CD14-positive monocyte (primary cell): ENCODE data around the gene RIPK1. TPM values are rescaled to one million over a fixed set of nuclear protein-coding genes. Genes with fewer than 3 reads are reported as not detected.
"Not testable (repeated sequence)": the region's sequence is repeated elsewhere in the genome, so short reads cannot be mapped to it uniquely, and the experiment has no call there.

Experiments used
- DNase-seq, 3 donors: peaks; one replicate each; pipeline ENCODE4 v3.0.0-alpha.2; 2011 to 2022
- H2AFZ ChIP-seq: 2 replicates; pipeline ENCODE4 v1.6.0; 2012; ENCODE audit warnings: mild to moderate bottlenecking, low read depth, low read length, inconsistent platforms; ENCODE audit not compliant: insufficient read depth, poor library complexity, severe bottlenecking
- H3K27ac ChIP-seq, 2 donors: 1 replicate in 1 of 2; 2 replicates in 1 of 2; pipeline ENCODE4 v1.5.1; 2012 to 2013; ENCODE audit warnings: low read length in 2 of 2, control low read depth in 1 of 2, inconsistent platforms in 1 of 2, low read depth in 1 of 2, mild to moderate bottlenecking in 1 of 2
- H3K27me3 ChIP-seq, 2 donors: one replicate each; pipeline versions ENCODE4 v1.6.0 to v1.6.1; 2011 to 2013; ENCODE audit warnings: low read length in 2 of 2; ENCODE audit not compliant: control insufficient read depth in 2 of 2, insufficient read depth in 2 of 2
- H3K36me3 ChIP-seq, 2 donors: replicated peaks in 1 of 2; 1 replicate in 1 of 2; 2 replicates in 1 of 2; pipeline versions ENCODE4 v1.5.1 to v1.6.1; 2012 to 2013; ENCODE audit warnings: low read length in 2 of 2, control low read depth in 1 of 2, inconsistent platforms in 1 of 2, mild to moderate bottlenecking in 1 of 2; ENCODE audit not compliant: insufficient read depth in 2 of 2, control insufficient read depth in 1 of 2
- H3K4me1 ChIP-seq, 2 donors: 1 replicate in 1 of 2; 2 replicates in 1 of 2; pipeline versions ENCODE4 v1.5.1 to v1.6.1; 2012 to 2013; ENCODE audit warnings: low read length in 2 of 2, control low read depth in 1 of 2, inconsistent platforms in 1 of 2, mild to moderate bottlenecking in 1 of 2, moderate library complexity in 1 of 2; ENCODE audit not compliant: insufficient read depth in 2 of 2, control insufficient read depth in 1 of 2
- H3K4me2 ChIP-seq: replicated peaks from 2 replicates; pipeline ENCODE3; 2012; ENCODE audit warnings: low read length, moderate library complexity, mild to moderate bottlenecking; ENCODE audit not compliant: poor library complexity, severe bottlenecking; ENCODE audit errors: extremely low read depth
- H3K4me3 ChIP-seq, 3 experiments: fragments of 200-600 bp in 1 of 3; sonication (generic) in 1 of 3; replicated peaks in 1 of 3; 1 replicate in 2 of 3; 2 replicates in 1 of 3; pipeline ENCODE4 v1.5.1; 2011 to 2013; ENCODE audit warnings: low read length in 3 of 3, mild to moderate bottlenecking in 3 of 3, control low read depth in 2 of 3, low read depth in 2 of 3, inconsistent platforms in 1 of 3, moderate library complexity in 1 of 3
- H3K79me2 ChIP-seq: 2 replicates; pipeline ENCODE4 v1.6.0; 2012; ENCODE audit warnings: mild to moderate bottlenecking, control low read depth, inconsistent platforms, low read length, moderate library complexity; ENCODE audit not compliant: insufficient read depth
- H3K9ac ChIP-seq: 2 replicates; pipeline ENCODE4 v1.6.0; 2017; ENCODE audit warnings: low read length, mild to moderate bottlenecking; ENCODE audit not compliant: insufficient read depth, poor library complexity, severe bottlenecking
- H3K9me3 ChIP-seq, 2 donors: replicated peaks in 1 of 2; 1 replicate in 1 of 2; 2 replicates in 1 of 2; pipeline versions ENCODE4 v1.5.1 to v1.6.1; 2012 to 2013; ENCODE audit warnings: low read length in 2 of 2, control low read depth in 1 of 2; ENCODE audit not compliant: control insufficient read depth in 1 of 2, insufficient read depth in 1 of 2
- H4K20me1 ChIP-seq: 2 replicates; pipeline ENCODE4 v1.6.0; 2012; ENCODE audit warnings: mild to moderate bottlenecking, low read length, control low read depth, moderate library complexity; ENCODE audit not compliant: insufficient read depth
- H3K27ac Mint-ChIP-seq, 7 donors: one replicate each; pipeline ENCODE4 v1.8.0; 2020; ENCODE audit warnings: mild to moderate bottlenecking in 7 of 7, mixed read lengths in 7 of 7, moderate library complexity in 6 of 7, inconsistent platforms in 2 of 7
- H3K27me3 Mint-ChIP-seq, 3 donors: one replicate each; pipeline ENCODE4 v1.8.0; 2021 to 2022; ENCODE audit warnings: low read depth in 3 of 3, mild to moderate bottlenecking in 3 of 3, mixed read lengths in 3 of 3, moderate library complexity in 3 of 3, inconsistent platforms in 1 of 3
- H3K36me3 Mint-ChIP-seq, 2 donors: one replicate each; pipeline ENCODE4 v1.8.0; 2020; ENCODE audit warnings: mixed read lengths in 2 of 2, inconsistent platforms in 1 of 2, mild to moderate bottlenecking in 1 of 2
- H3K4me1 Mint-ChIP-seq: one replicate; pipeline ENCODE4 v1.8.0; 2020; ENCODE audit warnings: mild to moderate bottlenecking, mixed read lengths
- H3K4me3 Mint-ChIP-seq, 2 donors: one replicate each; pipeline ENCODE4 v1.8.0; 2020; ENCODE audit warnings: mild to moderate bottlenecking in 2 of 2, mixed read lengths in 2 of 2, moderate library complexity in 1 of 2
- H3K9me3 Mint-ChIP-seq, 7 donors: one replicate each; pipeline ENCODE4 v1.8.0; 2020 to 2022; ENCODE audit warnings: mixed read lengths in 7 of 7, mild to moderate bottlenecking in 6 of 7, moderate library complexity in 6 of 7, inconsistent platforms in 2 of 7
- WGBS: methylation state at CpG from one replicate; pipeline ENCODE4 v1.1.5; 2013; ENCODE audit warnings: missing lambda C conversion rate; ENCODE audit not compliant: insufficient coverage; 5-methylcytosine and 5-hydroxymethylcytosine counted together
- intact Hi-C, 2 donors: fragments of 100-400 bp; cut with micrococcal nuclease; formaldehyde crosslinking; loops; one replicate each; pipeline versions ENCODE4 v1.15.0 to v1.15.1; 2023
- polyA plus RNA-seq, 3 donors: library from polyadenylated mRNA; depleted of rRNA in 1 of 3; unstranded in 2 of 3; stranded (reverse) in 1 of 3; fragments of 300-500 nt in 2 of 3; fragments of >200 nt in 1 of 3; fragmentation: Illumina TruSeq in 2 of 3; gene quantifications; 1 replicate in 2 of 3; 2 replicates in 1 of 3; pipeline ENCODE4 v1.2.3, GENCODE V29; 2012 to 2021
- TF ChIP-seq, protein P1 (sequence below): fragments of 200-600 bp; IDR thresholded peaks from one replicate; pipeline ENCODE4 v1.8.0; 2022; ENCODE audit warnings: antibody characterized with exemption, mild to moderate bottlenecking

RIPK1 gene
- polyA plus RNA-seq, 3 donors, result 6.0 to 9.6 (median 9.6) TPM

DNA sequence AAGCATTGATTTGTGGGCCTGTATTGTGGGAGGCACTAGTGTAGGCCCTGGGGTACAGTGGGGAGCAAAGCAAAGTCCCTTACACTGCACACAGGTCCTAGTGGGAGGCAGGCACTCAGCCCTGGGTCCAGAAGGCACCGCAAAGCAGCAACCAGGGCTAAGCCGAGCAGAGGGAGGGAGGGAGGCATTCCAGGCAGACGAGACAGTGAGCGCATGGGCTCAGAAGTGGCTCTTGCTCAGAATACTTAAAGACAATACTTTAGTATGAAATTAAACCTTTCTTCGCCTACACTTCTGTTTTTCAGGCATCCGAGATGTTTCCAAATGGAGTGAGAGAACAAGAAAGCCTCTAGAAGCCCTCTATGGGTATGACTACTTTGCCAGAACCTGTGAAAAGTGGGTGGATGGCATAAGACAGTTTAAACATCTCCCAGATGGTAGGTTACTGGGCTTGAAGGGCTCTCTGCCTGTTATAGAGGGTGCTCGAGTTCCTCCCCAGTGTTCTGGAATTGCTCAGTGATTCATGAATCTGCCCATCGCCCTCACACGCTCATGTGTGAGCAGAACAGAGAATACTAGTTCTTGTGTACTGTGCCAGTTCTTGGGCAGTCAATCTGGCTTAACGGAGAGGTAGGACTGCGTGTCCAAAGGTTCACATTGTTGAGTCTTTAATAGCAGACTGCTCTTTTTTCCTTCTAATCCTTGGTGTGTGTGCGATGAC lies 68.9 kb downstream of the RIPK1 start:
- H2AFZ ChIP-seq, result no peak overlapping the region
- 96% methylated on average over 7 of the region's 12 CpGs for WGBS
- peaks cover under 1 to 3% (median 2%) of the 10 kb centered on the region in 3 donors for H3K27me3 Mint-ChIP-seq

DNA sequence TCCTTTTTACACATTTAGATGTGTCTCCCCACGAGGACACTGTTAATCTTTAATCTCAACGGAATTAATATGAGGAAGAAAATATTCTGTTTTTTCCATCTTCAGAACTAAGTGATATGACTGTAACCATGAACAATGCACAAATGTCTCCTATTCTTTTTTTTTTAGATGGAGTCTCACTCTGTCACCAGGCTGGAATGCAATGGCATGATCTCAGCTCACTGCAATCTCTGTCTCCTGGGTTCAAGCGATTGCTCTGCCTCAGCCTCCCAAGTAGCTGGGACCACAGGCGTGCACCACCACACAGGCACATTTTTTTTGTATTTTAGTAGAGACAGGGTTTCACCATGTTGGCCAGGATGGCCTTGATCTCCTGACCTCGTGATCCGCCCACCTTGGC lies 69.6 kb downstream of the RIPK1 start:
- H3K36me3 ChIP-seq, H3K4me2 ChIP-seq, H3K27me3 Mint-ChIP-seq, H3K27me3 ChIP-seq, H3K9me3 Mint-ChIP-seq, H3K36me3 Mint-ChIP-seq, H3K79me2 ChIP-seq, H4K20me1 ChIP-seq, H2AFZ ChIP-seq, H3K4me3 ChIP-seq, H3K9ac ChIP-seq, H3K9me3 ChIP-seq, H3K4me3 Mint-ChIP-seq, DNase-seq, intact Hi-C loops: not testable (repeated sequence)
- peaks cover 26 to 33% of the 10 kb centered on the region in 2 donors for H3K4me1 ChIP-seq
- WGBS, result no CpG with 5 or more reads among the region's 6 CpGs
- peak overlapping the region; percentile 43 to 90 (median 80) for H3K27ac Mint-ChIP-seq
- H3K4me1 Mint-ChIP-seq, result peaks cover 30% of the 10 kb centered on the region
- peak overlapping the region in 1 of 2 donors; percentile 74 for H3K27ac ChIP-seq

More for the DNA sequence above, 68.9 kb downstream of the RIPK1 start:
- no peak for DNase-seq
- TF ChIP-seq, protein P1, sequence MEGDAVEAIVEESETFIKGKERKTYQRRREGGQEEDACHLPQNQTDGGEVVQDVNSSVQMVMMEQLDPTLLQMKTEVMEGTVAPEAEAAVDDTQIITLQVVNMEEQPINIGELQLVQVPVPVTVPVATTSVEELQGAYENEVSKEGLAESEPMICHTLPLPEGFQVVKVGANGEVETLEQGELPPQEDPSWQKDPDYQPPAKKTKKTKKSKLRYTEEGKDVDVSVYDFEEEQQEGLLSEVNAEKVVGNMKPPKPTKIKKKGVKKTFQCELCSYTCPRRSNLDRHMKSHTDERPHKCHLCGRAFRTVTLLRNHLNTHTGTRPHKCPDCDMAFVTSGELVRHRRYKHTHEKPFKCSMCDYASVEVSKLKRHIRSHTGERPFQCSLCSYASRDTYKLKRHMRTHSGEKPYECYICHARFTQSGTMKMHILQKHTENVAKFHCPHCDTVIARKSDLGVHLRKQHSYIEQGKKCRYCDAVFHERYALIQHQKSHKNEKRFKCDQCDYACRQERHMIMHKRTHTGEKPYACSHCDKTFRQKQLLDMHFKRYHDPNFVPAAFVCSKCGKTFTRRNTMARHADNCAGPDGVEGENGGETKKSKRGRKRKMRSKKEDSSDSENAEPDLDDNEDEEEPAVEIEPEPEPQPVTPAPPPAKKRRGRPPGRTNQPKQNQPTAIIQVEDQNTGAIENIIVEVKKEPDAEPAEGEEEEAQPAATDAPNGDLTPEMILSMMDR, result no peak
- no peaks in the 10 kb centered on the region for H3K36me3 ChIP-seq
- intact Hi-C loops, result no loop called here
- Mint-ChIP-seq H3K36me3 (peaks cover 8 to 9% of the 10 kb centered on the region in 2 donors), H3K9me3 (no peaks in the 10 kb centered on the region), H3K27ac (peak overlapping the region in 2 of 7 donors; percentile 56 to 78), H3K4me1 (peaks cover 30% of the 10 kb centered on the region), H3K4me3 (no peak overlapping the region)
- H3K79me2 ChIP-seq, result no peaks in the 10 kb centered on the region
- no peak overlapping the region for H3K9ac ChIP-seq
- H3K9me3 ChIP-seq, result no peaks in the 10 kb centered on the region
- no peaks in the 10 kb centered on the region for H4K20me1 ChIP-seq
- no peak overlapping the region for H3K27ac ChIP-seq
- H3K4me2 ChIP-seq, result no peak overlapping the region
- no peaks in the 10 kb centered on the region for H3K27me3 ChIP-seq
- H3K4me1 ChIP-seq, result peaks cover 26 to 33% of the 10 kb centered on the region in 2 donors
- H3K4me3 ChIP-seq, result no peak overlapping the region
